NCI-H1694 treated with DMSO at 0.1 percent for 48 hours (cell line): Measurements from ENCODE around the gene CELSR1.
A peak's percentile ranks its signal among the peaks of the same experiment; 100 is the strongest.

Experiments
- DNase-seq: peaks from one replicate; lab custom pipeline; 2025; lab: John Stamatoyannopoulos, UW

Gene CELSR1

GRCh38 chr22:46349681-46350080 is 187.7 kb downstream of the CELSR1 start:
- no peak for DNase-seq

DNA sequence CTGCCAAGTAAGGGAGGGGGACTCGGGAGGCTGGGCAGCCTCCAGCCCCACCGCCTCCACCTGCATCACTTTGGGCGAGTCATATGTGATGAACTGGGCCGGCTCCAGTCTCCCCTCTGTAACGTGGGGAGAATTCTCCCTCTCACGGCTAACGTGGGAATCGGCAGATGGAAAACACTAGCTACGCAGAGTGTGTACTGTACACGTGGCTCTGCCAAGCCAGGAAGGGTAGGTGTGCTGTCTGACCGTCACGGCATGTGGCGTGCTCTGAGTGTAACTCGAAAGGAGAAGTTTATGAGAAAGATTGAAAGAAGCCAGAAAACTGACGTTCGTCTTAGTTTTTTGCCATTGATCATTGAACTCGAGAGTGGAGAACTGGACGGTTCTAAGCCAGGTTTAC is 188.2 kb downstream of the CELSR1 start:
- DNase-seq: no peak

DNA sequence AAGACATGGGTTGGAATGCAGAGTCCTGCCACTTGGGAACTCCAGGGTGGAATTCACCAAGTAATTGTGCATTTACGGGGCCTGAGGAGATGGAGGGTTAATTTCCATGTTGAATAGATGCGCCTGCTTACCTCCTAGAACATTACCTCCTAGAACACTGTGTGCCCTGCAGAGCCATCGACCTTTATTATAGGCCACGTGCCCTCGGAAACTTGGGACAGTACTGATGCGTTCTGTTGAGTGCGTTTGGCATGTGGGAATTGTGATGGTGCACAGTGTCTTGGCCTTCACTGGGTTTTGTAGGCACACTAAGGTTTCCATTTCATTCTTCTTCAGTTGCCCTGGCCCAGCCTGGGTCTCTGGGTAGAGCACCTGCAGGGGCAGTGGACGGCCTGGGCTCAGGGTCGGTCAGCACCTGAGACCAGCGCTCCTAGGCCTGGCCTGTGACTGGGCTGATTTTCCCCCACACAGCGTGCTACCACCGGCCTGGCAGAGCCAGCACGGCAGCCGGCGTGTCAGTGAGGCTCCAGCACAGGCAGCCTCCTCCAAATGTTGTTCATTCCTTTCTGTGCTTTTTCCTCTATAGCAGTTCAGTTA is 189.2 kb downstream of the CELSR1 start:
- DNase-seq: no peak

DNA sequence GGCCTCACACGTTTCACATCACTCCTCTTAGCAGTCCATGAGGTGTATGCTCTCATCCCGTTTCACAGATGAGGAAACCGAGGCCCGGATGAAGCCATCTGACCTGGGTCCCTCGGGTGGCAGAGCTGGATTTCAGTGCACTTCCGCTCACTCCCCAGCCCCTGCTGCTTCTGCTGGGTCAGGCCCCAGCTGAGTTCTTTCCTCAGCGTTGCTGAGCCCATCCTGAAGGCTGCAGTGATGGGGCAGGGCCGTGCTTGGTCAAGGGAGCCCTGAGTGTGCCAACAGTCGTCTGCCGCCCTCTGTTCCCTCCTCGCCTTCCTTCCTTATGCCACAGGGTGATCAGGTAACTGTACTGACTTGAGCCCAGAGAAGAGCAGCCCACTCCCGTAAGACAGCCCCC is 189.8 kb downstream of the CELSR1 start:
- DNase-seq: no peak

DNA sequence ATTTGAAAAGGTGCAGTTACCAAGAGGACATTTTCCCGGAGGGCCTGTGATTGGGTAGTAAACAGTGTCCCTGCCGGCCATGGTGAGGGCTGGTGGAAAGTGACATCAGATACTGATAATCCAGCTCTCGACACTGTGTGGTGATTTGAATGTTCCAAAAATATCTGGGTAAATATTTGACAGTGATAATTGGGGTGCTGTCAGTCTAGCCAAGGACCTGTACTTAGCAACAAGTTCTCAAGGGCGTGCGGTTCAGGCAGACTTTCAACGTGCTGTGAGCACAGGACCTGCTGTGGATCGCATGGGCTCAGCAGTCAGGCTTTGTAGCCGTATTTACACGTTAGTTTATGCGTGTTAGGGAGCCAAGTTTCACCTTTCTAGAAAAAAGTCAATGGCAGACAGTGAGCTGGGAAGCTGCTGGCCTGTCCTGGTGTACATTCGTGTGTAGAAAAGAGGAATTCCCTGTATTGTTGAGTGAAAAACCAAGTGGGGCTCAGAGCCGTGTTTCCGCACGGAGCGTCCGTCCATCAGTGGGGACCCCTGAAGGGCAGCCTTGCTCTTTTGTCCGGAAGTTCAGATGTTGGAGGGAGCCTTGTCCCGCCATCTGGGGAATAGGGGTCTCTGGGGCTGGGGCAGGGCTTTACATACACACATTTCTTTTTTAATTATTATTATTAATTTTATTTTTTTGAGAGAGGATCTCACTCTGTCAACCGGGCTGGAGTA is 190.6 kb downstream of the CELSR1 start:
- no peak for DNase-seq

- no peak for DNase-seq
Measured at GRCh38 chr22:46340676-46341075, 196.7 kb downstream of the CELSR1 start.

DNA sequence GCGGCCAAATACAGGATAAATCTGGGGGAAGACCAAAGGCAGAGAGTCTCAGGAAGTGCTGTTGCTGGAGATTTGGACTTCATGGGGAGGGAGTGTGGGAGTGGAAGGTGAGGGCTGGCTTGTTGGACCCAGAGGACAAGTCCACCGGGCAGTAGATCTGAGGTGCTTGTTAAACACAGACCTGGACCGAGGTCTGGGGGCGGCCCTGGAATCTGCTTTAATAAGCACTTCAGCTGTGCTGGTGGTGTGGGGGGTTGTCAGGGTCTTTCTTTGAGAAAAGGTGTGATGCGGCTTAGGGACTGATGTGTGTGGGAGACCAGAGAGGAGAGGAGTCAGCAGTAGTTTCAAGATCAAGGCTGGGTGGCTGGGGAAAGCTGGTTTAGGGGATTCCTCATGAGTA is 197.5 kb downstream of the CELSR1 start:
- no peak for DNase-seq

DNA sequence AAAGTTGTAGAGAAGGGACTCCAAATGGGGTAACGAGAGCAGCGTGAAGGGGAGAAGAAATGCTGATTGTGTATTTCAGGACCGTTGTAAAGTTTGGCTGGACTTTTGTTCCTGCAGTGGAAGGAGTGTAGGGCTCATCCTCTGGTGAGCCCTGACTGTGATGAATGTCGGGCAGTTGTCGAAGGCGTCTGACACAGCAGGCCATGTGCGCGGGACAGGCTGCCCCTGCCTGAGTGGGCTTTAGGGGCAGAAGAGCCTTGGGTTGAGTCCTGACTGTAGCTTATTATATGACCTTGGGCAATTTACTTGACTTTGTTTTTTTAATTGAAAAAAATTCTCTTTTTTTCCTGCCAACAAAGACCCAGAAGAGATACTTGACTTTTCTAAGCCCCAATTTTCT is 198.8 kb downstream of the CELSR1 start:
- no peak for DNase-seq

- DNase-seq: no peak
Measured at GRCh38 chr22:46337870-46338269, 199.6 kb downstream of the CELSR1 start.

DNA sequence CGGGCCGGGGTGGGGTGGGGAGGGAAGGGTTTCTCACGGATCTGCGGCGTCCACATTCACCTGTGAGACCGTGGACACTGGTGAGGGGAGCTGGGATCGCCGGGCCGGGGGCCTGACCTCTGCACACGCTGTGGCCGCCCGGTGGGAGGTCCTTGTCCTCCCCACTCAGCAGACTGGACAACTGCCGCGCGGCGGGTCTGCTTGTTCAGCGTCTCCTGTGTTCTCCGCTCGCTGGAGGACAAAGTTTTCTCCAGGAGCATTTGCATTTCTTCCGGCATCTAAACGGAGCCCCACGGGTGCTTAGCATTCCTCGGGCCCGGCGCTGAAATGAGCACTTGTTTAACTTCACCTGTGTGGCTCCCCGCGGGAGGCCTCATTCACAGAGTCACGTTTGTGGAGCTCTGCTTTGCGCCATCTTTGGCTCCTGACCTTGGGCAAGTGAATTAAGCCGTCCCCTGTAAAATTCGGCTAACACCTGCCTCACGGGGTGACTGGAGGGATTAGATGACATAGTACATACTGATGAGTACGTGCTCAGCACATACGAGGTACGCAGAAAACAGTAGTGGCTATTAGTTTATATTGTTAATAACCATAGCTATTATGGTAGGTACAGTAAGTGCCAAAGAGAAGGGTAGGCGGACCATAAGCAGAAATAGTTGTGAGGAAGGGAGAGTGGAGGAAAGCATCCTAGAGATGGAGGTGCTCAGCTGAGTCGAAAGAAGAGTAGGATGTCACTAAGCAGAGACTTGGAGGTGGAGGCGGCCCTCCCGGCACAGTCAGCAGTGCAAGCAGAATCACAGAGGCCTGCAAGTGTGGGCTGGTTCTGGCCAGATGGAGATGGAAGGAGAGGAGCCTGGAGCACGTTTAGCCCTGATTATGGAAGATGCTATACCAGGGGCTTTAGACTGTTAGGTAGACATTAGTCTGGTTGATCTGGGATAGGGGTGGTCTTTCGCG is 201.0 kb downstream of the CELSR1 start:
- DNase-seq: no peak

DNA sequence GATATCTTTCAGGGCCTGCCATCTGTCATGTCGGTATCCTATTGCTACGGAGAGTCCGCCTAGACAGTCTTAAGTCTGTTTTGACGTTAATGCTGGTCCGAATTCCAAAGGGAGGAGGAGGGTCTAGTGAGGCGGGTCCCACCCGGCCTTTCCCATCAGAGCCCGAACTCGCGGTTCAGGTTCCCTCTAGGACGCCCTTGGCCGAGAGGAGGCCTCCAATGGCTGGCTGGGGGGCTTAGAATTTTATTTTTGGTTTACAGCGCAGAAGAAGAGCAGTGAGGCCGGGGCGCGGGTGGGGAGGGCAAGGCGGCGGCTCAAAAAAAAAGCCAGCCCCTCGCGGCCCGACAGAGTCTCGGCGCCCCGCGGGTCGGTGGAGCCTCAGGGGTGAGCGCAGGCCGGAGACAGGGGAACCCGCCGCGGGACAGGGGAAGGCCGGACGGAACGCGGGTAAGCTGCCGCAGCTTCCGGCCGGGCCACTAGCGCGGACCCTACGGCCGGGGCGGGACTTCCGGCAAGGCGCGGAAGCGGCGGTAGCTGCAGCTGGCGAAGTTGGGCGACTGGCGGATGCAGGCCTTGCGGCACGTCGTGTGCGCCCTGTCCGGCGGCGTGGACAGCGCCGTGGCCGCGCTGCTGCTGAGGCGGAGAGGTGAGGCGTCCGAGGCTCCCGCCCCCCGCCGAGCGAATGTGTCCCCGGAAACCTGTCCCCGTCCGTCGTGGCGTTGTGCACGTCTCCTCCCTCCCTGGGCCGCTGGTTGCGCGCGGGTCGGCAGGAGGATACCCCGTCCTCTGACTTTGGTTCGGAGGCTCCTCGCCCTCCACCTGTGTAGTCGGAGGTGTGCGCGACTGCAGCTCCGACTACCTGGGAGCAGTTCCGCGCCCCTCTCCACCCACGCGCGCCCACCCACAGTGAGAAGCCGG is 202.0 kb downstream of the CELSR1 start, which contains the start of gene TRMU:
TSS of gene TRMU (plus strand) at position 514 of the 918 bp plus-strand sequence. CDS start at position 565, 51 bp downstream.
- DNase-seq: peak; percentile 60

DNA sequence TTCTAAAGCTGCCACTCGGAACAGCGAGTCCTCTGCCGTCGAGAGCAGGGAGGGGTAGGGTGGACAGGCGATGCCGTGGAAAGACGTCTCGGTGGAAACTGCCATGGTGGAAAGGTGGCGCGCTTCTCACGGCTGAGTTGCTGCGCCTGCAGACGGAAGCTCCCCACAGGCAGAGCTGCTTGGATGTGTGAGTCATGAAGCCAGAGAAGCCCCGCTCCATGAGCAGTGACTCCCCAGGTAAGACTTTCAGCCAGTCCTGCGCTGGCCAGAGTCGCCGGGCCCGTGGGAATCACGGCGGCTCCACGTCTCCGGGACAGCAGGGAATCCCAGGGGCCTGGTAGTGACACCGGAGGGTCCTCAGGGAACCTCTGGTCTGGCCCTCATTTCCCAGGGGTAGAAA is 205.9 kb downstream of the CELSR1 start:
- no peak for DNase-seq

GRCh38 chr22:46330426-46330825 is 207.0 kb downstream of the CELSR1 start:
- DNase-seq: no peak

- DNase-seq: no peak
Measured at GRCh38 chr22:46329616-46330015, 207.8 kb downstream of the CELSR1 start.

- DNase-seq: no peak
Measured at GRCh38 chr22:46328797-46329196, 208.6 kb downstream of the CELSR1 start.

DNA sequence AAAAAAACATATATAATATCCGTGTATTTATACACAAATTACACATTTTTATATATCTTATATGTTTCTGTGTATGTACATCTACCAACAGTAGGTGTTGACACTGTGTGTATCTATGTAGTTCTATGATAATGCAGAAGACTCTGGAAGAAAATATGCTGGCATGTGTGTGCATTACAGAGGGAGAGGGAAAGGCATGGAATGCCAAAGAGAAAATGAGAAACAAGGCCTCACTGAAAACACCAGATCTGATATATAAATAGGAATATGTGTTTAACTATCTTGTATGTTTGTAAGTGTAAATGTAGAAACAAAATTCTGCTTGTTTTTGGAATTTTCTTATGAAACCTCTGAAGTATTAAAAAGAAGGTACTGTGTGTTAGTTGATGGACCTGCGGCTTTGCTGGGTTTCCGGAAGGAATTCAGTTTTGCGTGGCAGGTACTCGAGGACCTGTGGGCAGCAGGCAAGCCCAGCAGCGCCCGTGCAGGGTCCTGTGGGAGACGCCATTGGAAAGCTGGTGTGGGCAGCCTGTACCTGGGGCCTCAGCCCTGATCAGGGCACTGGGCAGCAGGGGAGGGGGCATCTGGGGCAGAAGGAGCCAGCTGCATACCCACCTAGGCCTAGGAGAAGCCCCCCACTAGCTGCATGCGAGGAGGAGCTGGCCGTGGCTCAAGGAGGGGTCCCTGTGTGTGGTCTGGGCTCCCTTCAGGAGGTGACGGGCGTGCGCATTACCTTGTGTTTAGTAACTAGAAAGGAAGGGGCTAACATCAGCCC is 209.5 kb downstream of the CELSR1 start:
- no peak for DNase-seq

DNA sequence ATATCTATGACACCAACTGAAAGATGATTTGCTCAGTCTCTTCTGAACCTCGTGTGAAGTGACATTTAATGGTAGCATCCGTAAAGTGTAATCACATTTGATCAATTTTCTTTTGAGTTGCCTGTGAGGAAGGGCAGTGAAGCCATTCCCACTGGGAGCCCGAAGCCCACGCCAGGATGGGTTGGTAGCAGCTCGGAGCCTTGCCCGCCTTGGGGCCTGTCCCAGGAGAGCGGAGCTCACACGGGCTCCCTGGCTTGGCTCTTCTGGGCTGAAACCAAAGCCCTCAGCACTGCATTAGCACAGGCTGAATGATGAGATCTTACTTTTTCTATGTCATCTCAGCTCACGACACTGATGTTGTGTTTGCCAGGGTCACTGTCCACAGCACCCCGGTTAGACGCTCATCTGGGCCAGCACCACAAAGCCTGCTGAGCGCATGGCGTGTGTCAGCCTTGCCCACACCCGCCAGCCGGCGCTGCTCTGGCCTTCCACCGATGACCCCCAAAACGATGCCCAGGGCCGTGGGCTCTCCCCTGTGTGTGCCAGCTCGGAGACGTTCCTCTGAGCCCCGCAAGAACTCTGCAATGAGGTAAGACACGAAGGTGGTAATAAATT is 211.2 kb downstream of the CELSR1 start:
- no peak for DNase-seq

GRCh38 chr22:46323162-46323561 is 214.3 kb downstream of the CELSR1 start:
- no peak for DNase-seq

DNA sequence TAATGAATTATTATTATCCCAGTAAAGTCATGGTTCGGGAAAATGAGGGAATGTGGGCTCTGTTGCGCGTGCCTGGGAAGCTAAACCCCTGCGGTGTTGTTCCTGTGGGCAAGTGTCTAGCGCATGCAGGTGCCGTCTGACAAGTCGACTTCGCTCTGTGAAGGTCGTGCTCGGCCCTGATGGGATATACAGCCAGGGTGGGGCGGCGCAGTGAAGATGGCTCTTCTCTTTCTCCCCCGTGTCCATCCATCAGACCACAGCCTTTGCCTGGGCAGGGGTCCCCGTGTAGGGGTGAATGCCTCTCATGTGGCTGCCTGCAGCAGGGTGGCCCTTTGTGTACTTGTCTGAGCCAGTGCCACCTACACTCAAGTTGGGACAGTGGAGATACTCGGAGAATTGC is 214.7 kb downstream of the CELSR1 start:
- DNase-seq: no peak

- no peak for DNase-seq
Measured at GRCh38 chr22:46320716-46321386, 216.6 kb downstream of the CELSR1 start.
